Adipose tissue (tissue), 3 donors: ENCODE data around the gene CELF6. TPM values are rescaled to one million over a fixed set of nuclear protein-coding genes. Genes with fewer than 3 reads are reported as not detected.

Experiments
- H3K27ac ChIP-seq: one replicate; pipeline ENCODE4 v1.5.1; 2013; ENCODE audit warnings: low read depth, low read length
- WGBS, 3 donors: extraction: QIAGEN DNeasy Blood & Tissue Kit; methylation state at CpG; one replicate each; pipeline ENCODE4 v1.1.7; 2013; 5-methylcytosine and 5-hydroxymethylcytosine counted together
- polyA plus RNA-seq, 3 donors: library from polyadenylated mRNA; stranded (reverse); fragments of 200-250 nt; gene quantifications; one replicate each; pipeline ENCODE4 v1.2.3, GENCODE V29; 2013
- donor health status: healthy with polysubstance abuse.
- donor health status: Bipolar disorder and iron deficiency.
- donor health status: healthy.

Gene CELF6
- polyA plus RNA-seq, 3 donors, result 1.9 to 2.8 (median 2.5) TPM

DNA sequence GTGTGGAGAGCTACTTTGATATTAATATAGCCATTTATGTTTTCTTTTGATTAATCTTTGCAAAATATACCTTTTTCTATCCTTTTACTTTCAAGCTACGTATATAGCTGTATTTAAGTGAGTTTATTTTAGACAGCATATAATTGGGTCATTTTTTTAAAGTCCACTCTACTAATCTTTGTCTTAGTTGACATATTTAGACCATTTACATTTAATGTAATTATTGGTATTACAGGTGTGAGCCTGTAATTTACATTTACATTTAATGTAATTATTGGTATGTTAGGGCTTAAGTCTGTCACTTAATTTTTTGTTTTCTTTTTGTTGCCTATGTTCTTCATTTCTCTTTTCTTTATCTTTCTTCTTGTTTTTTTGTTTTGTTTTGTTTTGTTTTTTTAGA is 3.8 kb upstream of the CELF6 start:
- H3K27ac ChIP-seq, result no peak overlapping the region
- 95 to 99% (median 95%) methylated on average over 1 of the region's 1 CpG for WGBS, 3 donors

- 8 to 12% (median 9%) methylated on average over 33 to 47 of the region's 48 CpGs for WGBS, 3 donors
- H3K27ac ChIP-seq, result no peak overlapping the region
Measured at GRCh38 chr15:72319360-72319984, 485 bp downstream of the CELF6 start.

DNA sequence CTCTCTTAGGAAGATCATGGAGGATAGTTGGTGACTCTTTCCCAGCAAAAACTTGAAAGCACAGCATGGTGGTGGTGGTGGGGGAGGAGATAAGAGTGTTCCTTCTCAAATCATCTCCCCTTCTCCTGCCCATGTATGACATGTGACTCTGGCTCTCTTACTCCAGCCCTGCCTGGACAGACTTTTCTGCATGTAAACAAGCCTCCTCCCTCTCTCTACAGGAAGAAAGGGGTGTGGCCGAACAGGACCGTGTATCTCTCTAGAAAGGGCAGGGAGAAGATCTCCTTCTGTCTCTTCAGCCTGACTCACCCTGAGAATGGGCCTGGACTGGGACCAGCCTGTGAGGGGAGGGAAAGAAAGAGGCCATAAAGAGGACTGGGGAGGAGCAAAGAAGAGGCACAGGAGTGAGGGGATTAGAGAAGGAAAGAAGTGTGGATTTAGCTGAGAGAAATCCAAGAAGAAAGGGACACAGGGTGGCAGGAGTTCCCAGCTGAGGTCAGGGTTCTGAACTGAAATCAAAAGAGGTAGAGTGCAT is 1.5 kb downstream of the CELF6 start:
- no peak overlapping the region for H3K27ac ChIP-seq
- 38 to 40% (median 38%) methylated on average over 2 of the region's 2 CpGs for WGBS, 3 donors

- 67 to 71% (median 69%) methylated on average over 6 of the region's 6 CpGs for WGBS, 3 donors
- no peak overlapping the region for H3K27ac ChIP-seq
Measured at GRCh38 chr15:72315706-72316370, 4.1 kb downstream of the CELF6 start.

GRCh38 chr15:72313881-72314280 is 6.1 kb downstream of the CELF6 start:
- WGBS, 3 donors, result 85 to 97% (median 92%) methylated on average over 2 of the region's 2 CpGs

DNA sequence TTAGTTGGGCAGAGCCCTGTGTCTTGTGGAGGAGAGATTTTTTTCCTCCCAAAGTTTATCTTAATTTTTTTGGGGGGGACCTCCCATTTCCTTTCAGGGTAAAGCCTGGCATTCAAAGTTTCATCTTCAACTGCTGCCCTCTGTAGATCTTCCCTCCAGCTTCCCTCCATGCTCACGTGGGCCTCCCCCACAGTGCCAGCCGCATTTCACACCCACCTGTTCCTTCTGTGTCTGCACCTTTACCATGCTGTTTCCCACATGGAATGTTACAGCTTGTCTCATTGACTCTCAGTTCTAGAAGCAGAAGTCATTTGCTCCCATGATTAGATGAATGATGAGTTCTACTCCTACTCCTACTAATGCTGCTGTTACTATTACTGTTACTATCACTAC is 6.5 kb downstream of the CELF6 start:
- WGBS, 3 donors, result 81 to 88% (median 84%) methylated on average over 2 of the region's 2 CpGs
- H3K27ac ChIP-seq, result no peak overlapping the region

More at GRCh38 chr15:72313881-72314280, 6.1 kb downstream of the CELF6 start:
- no peak overlapping the region for H3K27ac ChIP-seq

DNA sequence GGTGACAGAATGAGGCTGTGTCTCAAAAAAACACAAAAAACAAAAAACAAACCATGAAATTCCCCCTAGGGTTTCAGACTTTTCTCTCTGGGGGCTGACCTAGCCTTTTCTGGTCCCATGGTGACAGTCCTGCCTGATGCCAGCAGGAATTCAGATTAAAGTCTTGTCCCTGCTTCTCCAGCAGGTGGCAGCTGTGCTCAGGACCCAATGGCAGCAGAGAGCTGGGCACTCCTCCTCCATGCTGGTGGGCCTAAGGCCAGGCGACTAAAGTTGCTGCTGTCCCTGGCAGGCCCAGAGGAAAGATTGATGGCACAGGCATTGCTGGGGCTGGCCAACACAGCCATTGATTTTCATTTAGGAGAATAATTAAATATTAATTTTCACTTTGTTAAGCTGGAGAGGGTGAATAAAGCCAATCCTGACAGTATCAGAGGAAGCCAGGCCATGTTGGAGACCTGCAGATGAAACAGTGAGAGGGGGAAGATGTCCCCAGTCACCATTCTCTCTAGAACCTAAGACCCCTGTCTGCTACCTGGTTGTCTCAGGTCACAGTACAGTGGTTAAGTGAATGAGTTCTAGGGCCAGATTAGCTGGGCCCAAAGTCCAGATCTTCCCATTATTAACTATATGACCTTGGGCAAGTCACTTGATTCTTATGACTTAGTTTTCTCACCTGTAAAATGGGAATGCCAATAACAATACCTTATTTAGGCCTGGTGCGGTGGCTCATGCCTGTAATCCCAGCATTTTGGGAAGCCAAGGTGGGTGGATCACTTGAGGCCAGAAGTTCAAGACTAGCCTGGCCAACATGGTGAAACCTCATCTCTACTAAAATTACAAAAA is 7.1 kb downstream of the CELF6 start:
- 50 to 63% (median 56%) methylated on average over 2 of the region's 2 CpGs for WGBS, 3 donors

GRCh38 chr15:72307026-72307425 is 12.9 kb downstream of the CELF6 start:
- no peak overlapping the region for H3K27ac ChIP-seq
- 54 to 78% (median 76%) methylated on average over 5 of the region's 5 CpGs for WGBS, 3 donors

More for the DNA sequence above, 7.1 kb downstream of the CELF6 start:
- H3K27ac ChIP-seq, result no peak overlapping the region

GRCh38 chr15:72306211-72306785 is 13.7 kb downstream of the CELF6 start:
- 51 to 79% (median 57%) methylated on average over 10 of the region's 10 CpGs for WGBS, 3 donors
- H3K27ac ChIP-seq, result no peak overlapping the region

- WGBS, 3 donors, result 87 to 94% (median 88%) methylated on average over 7 of the region's 7 CpGs
- H3K27ac ChIP-seq, result no peak overlapping the region
Measured at GRCh38 chr15:72304596-72304995, 15.4 kb downstream of the CELF6 start.

- H3K27ac ChIP-seq, result no peak overlapping the region
- WGBS, 3 donors, result 55 to 71% (median 70%) methylated on average over 1 of the region's 1 CpG
Measured at GRCh38 chr15:72302955-72303354, 17.0 kb downstream of the CELF6 start.

DNA sequence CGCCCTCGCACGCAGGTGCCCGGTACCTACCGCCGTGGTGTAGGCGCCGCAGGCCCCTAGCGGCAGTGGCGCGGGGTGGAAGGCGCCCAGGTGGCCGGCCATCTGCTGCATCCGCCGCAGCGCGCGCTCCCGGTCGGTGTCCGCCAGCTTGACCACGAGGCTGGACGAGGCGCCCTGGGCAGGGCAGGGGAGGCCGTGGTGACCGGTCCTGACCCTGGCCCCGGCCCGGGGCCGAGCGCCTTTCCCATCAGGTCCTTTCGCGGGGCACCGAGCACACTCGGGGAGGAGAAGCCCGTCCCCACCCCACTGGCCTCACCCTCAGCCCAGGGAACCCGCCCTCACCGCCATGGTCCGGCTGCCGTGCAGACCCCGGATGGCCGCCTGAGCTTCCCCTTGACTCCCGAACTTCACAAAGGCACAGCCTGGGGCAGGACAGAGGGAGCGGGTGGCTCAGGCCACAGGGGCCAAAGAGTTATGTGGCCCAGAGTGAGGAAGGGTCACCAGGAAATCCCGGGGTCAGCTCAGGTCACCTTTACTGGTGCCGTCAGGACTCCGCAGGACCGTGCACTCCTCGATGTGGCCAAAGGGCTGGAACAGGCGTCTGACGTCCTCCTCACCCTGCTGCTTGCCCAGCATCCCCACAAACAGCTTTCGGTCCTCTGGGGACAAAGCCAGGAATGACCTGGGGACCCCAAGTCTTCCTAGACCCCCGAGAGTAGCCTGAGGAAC is 30.2 kb downstream of the CELF6 start:
- H3K27ac ChIP-seq, result no peak overlapping the region
- WGBS, 3 donors, result 88 to 92% (median 89%) methylated on average over 34 to 52 of the region's 52 CpGs

DNA sequence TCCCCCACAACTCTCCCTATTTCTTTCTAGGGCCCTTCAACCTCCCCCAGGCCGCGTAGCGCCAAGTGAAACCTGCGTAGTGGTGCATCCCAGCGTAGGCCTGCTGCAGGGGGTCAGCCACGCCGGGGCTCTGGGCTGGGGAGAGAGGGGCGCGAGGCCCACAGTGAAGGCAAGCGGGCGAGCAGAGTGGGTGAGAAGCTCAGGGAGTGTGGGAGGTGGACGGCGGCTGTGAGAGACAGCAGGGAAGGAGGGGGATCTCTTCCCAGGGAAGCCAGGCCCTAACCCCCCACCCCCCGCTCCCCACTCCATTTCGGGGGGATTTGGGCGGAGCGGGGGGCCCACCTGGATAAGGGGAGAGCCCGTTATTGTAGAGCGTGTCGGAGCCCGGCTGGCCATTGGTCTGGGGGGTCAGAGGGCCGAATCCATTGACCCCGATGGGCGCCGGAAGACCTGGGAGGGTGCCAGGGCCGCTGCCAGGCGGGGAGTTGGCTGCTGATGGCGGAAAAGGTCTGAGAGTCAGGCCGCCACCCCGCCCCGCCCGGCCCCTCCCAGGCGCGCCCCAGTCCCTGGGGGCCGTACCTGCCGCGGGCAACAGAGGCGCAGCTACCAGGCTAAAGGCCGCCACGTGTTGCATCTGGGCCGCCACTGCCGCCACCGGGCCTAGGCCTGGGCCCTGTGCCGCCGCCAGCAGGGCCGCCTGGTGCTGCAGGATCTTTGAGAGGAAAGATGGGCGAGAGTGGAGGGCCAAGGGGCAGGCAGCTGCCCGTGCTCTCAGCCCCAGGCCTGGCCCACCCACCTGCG is 31.0 kb downstream of the CELF6 start:
- no peak overlapping the region for H3K27ac ChIP-seq
- 94 to 95% (median 95%) methylated on average over 33 to 49 of the region's 49 CpGs for WGBS, 3 donors

GRCh38 chr15:72285927-72286516 is 33.9 kb downstream of the CELF6 start:
- H3K27ac ChIP-seq, result no peak overlapping the region
- WGBS, 3 donors, result 50 to 72% (median 71%) methylated on average over 10 of the region's 10 CpGs

DNA sequence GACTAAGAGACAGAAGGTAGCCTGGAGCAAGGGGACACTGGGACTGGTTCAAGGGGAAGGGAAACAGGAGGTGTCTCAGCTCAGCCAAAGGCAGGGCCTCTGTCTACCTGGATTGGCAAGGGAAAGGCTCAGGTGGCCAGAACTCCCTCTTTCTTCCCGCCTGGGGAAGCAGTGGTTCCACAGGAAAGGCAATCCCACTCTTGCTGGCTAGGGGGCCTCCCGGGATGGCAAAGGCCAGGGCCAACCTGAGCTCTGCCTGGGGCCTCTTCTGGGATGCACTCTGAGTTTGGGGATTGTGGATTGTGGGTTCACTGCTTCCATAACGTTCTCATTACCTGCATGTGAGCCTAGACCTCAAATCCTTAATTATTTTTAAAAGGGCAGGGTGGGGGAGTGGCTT is 34.6 kb downstream of the CELF6 start:
- WGBS, 3 donors, result 58 to 61% (median 58%) methylated on average over 3 of the region's 3 CpGs

GRCh38 chr15:72284781-72285180 is 35.2 kb downstream of the CELF6 start:
- WGBS, 3 donors, result 89 to 92% (median 91%) methylated on average over 1 of the region's 1 CpG
- H3K27ac ChIP-seq, result no peak overlapping the region

More for the DNA sequence above, 34.6 kb downstream of the CELF6 start:
- H3K27ac ChIP-seq, result no peak overlapping the region

- no peak overlapping the region for H3K27ac ChIP-seq
- 77 to 95% (median 94%) methylated on average over 3 of the region's 3 CpGs for WGBS, 3 donors
Measured at GRCh38 chr15:72281713-72282112, 38.2 kb downstream of the CELF6 start.
